ENCODE data around the gene TBX19.

The TBX19 gene

GRCh38 chr1:168324745-168325425 lies 44.2 kb downstream of the TBX19 start:
- H3K27me3 ChIP-seq (ENCODE audit: control insufficient read depth, insufficient read depth, low read length), result no peaks in the 10 kb centered on the region
- H3K4me2 ChIP-seq (ENCODE audit: low read length), result no peak overlapping the region
- H3K9me3 ChIP-seq (replicated peaks; ENCODE audit: low read length), result no peaks in the 10 kb centered on the region
- peaks cover 9% of the 10 kb centered on the region for H3K4me1 ChIP-seq (ENCODE audit: control insufficient read depth, insufficient read depth, low read length)
- H3K9ac ChIP-seq (ENCODE audit: low read depth, low read length), result no peak overlapping the region
- H3K4me3 ChIP-seq (ENCODE audit: low read length), result no peak overlapping the region
- no peaks in the 10 kb centered on the region for H3K36me3 ChIP-seq (ENCODE audit: insufficient read depth, low read length)

- H3K9me3 ChIP-seq (replicated peaks; ENCODE audit: low read length), result no peaks in the 10 kb centered on the region
- H3K4me2 ChIP-seq (ENCODE audit: low read length), result no peak overlapping the region
- H3K4me3 ChIP-seq (ENCODE audit: low read length), result no peak overlapping the region
- H3K4me1 ChIP-seq (ENCODE audit: control insufficient read depth, insufficient read depth, low read length), result no peaks in the 10 kb centered on the region
- H3K36me3 ChIP-seq (ENCODE audit: insufficient read depth, low read length), result no peaks in the 10 kb centered on the region
- no peaks in the 10 kb centered on the region for H3K27me3 ChIP-seq (ENCODE audit: control insufficient read depth, insufficient read depth, low read length)
- no peak overlapping the region for H3K9ac ChIP-seq (ENCODE audit: low read depth, low read length)
Observed at GRCh38 chr1:168328731-168329364, 48.2 kb downstream of the TBX19 start.

GRCh38 chr1:168330285-168330684 lies 49.6 kb downstream of the TBX19 start:
- Histone ChIP-seq H3K36me3 (ENCODE audit: insufficient read depth, low read length) (no peaks in the 10 kb centered on the region), H3K4me3 (ENCODE audit: low read length) (no peak overlapping the region), H3K9me3 (replicated peaks; ENCODE audit: low read length) (no peaks in the 10 kb centered on the region), H3K4me1 (ENCODE audit: control insufficient read depth, insufficient read depth, low read length) (no peaks in the 10 kb centered on the region), H3K9ac (ENCODE audit: low read depth, low read length) (no peak overlapping the region), H3K27me3 (ENCODE audit: control insufficient read depth, insufficient read depth, low read length) (no peaks in the 10 kb centered on the region), H3K4me2 (ENCODE audit: low read length) (no peak overlapping the region)

GRCh38 chr1:168331569-168331968 lies 50.9 kb downstream of the TBX19 start:
- H3K9ac ChIP-seq (ENCODE audit: low read depth, low read length), result no peak overlapping the region
- H3K36me3 ChIP-seq (ENCODE audit: insufficient read depth, low read length), result no peaks in the 10 kb centered on the region
- no peak overlapping the region for H3K4me2 ChIP-seq (ENCODE audit: low read length)
- no peaks in the 10 kb centered on the region for H3K27me3 ChIP-seq (ENCODE audit: control insufficient read depth, insufficient read depth, low read length)
- H3K9me3 ChIP-seq (replicated peaks; ENCODE audit: low read length), result no peaks in the 10 kb centered on the region
- no peaks in the 10 kb centered on the region for H3K4me1 ChIP-seq (ENCODE audit: control insufficient read depth, insufficient read depth, low read length)
- no peak overlapping the region for H3K4me3 ChIP-seq (ENCODE audit: low read length)

GRCh38 chr1:168333562-168334276 lies 53.0 kb downstream of the TBX19 start:
- H3K27me3 ChIP-seq (ENCODE audit: control insufficient read depth, insufficient read depth, low read length), result no peaks in the 10 kb centered on the region
- H3K4me2 ChIP-seq (ENCODE audit: low read length), result no peak overlapping the region
- no peaks in the 10 kb centered on the region for H3K4me1 ChIP-seq (ENCODE audit: control insufficient read depth, insufficient read depth, low read length)
- H3K36me3 ChIP-seq (ENCODE audit: insufficient read depth, low read length), result no peaks in the 10 kb centered on the region
- H3K4me3 ChIP-seq (ENCODE audit: low read length), result no peak overlapping the region
- H3K9ac ChIP-seq (ENCODE audit: low read depth, low read length), result no peak overlapping the region
- no peaks in the 10 kb centered on the region for H3K9me3 ChIP-seq (replicated peaks; ENCODE audit: low read length)

GRCh38 chr1:168335500-168335899 lies 54.8 kb downstream of the TBX19 start:
- no peak overlapping the region for H3K4me2 ChIP-seq (ENCODE audit: low read length)
- H3K9ac ChIP-seq (ENCODE audit: low read depth, low read length), result no peak overlapping the region
- no peak overlapping the region for H3K4me3 ChIP-seq (ENCODE audit: low read length)
- H3K9me3 ChIP-seq (replicated peaks; ENCODE audit: low read length), result no peaks in the 10 kb centered on the region
- H3K4me1 ChIP-seq (ENCODE audit: control insufficient read depth, insufficient read depth, low read length), result no peaks in the 10 kb centered on the region
- peaks cover 5% of the 10 kb centered on the region for H3K27me3 ChIP-seq (ENCODE audit: control insufficient read depth, insufficient read depth, low read length)
- H3K36me3 ChIP-seq (ENCODE audit: insufficient read depth, low read length), result no peaks in the 10 kb centered on the region

- H3K9ac ChIP-seq (ENCODE audit: low read depth, low read length), result no peak overlapping the region
- H3K36me3 ChIP-seq (ENCODE audit: insufficient read depth, low read length), result no peaks in the 10 kb centered on the region
- no peaks in the 10 kb centered on the region for H3K9me3 ChIP-seq (replicated peaks; ENCODE audit: low read length)
- H3K4me2 ChIP-seq (ENCODE audit: low read length), result no peak overlapping the region
- peaks cover 8% of the 10 kb centered on the region for H3K4me1 ChIP-seq (ENCODE audit: control insufficient read depth, insufficient read depth, low read length)
- H3K4me3 ChIP-seq (ENCODE audit: low read length), result no peak overlapping the region
- H3K27me3 ChIP-seq (ENCODE audit: control insufficient read depth, insufficient read depth, low read length), result peaks cover 8% of the 10 kb centered on the region
Observed at GRCh38 chr1:168338589-168339503, 58.2 kb downstream of the TBX19 start.

GRCh38 chr1:168340781-168341482 lies 60.3 kb downstream of the TBX19 start:
- H3K4me1 ChIP-seq (ENCODE audit: control insufficient read depth, insufficient read depth, low read length), result peaks cover 8% of the 10 kb centered on the region
- no peak overlapping the region for H3K4me2 ChIP-seq (ENCODE audit: low read length)
- no peaks in the 10 kb centered on the region for H3K36me3 ChIP-seq (ENCODE audit: insufficient read depth, low read length)
- H3K9ac ChIP-seq (ENCODE audit: low read depth, low read length), result no peak overlapping the region
- H3K9me3 ChIP-seq (replicated peaks; ENCODE audit: low read length), result no peaks in the 10 kb centered on the region
- H3K27me3 ChIP-seq (ENCODE audit: control insufficient read depth, insufficient read depth, low read length), result peaks cover 8% of the 10 kb centered on the region
- no peak overlapping the region for H3K4me3 ChIP-seq (ENCODE audit: low read length)

- no peak overlapping the region for H3K9ac ChIP-seq (ENCODE audit: low read depth, low read length)
- H3K9me3 ChIP-seq (replicated peaks; ENCODE audit: low read length), result no peaks in the 10 kb centered on the region
- H3K4me2 ChIP-seq (ENCODE audit: low read length), result no peak overlapping the region
- H3K4me3 ChIP-seq (ENCODE audit: low read length), result no peak overlapping the region
- H3K36me3 ChIP-seq (ENCODE audit: insufficient read depth, low read length), result no peaks in the 10 kb centered on the region
- peaks cover 8% of the 10 kb centered on the region for H3K27me3 ChIP-seq (ENCODE audit: control insufficient read depth, insufficient read depth, low read length)
- peaks cover 8% of the 10 kb centered on the region for H3K4me1 ChIP-seq (ENCODE audit: control insufficient read depth, insufficient read depth, low read length)
Observed at GRCh38 chr1:168341483-168341975, 60.9 kb downstream of the TBX19 start.

GRCh38 chr1:168342572-168343280 lies 62.0 kb downstream of the TBX19 start:
- H3K27me3 ChIP-seq (ENCODE audit: control insufficient read depth, insufficient read depth, low read length), result peaks cover 8% of the 10 kb centered on the region
- H3K36me3 ChIP-seq (ENCODE audit: insufficient read depth, low read length), result no peaks in the 10 kb centered on the region
- peaks cover 8% of the 10 kb centered on the region for H3K4me1 ChIP-seq (ENCODE audit: control insufficient read depth, insufficient read depth, low read length)
- H3K4me3 ChIP-seq (ENCODE audit: low read length), result peak overlapping the region; percentile 60
- H3K9ac ChIP-seq (ENCODE audit: low read depth, low read length), result no peak overlapping the region
- H3K4me2 ChIP-seq (ENCODE audit: low read length), result peak overlapping the region; percentile 83
- no peaks in the 10 kb centered on the region for H3K9me3 ChIP-seq (replicated peaks; ENCODE audit: low read length)
